Astrocyte (in vitro differentiated cells and primary cell): ENCODE data around the gene STK39.

Experiments used
- EZH2 ChIP-seq: IDR thresholded peaks from 2 replicates; pipeline ENCODE4 v1.6.1; 2012; ENCODE audit warnings: mild to moderate bottlenecking, low read length, inconsistent platforms; ENCODE audit not compliant: insufficient read depth
- TF ChIP-seq, protein P1 (sequence below): IDR thresholded peaks from 2 replicates; pipeline ENCODE4 v1.5.1; 2011; ENCODE audit warnings: low read depth, mild to moderate bottlenecking, inconsistent platforms, low read length, moderate library complexity; ENCODE audit not compliant: insufficient read depth

DNA sequence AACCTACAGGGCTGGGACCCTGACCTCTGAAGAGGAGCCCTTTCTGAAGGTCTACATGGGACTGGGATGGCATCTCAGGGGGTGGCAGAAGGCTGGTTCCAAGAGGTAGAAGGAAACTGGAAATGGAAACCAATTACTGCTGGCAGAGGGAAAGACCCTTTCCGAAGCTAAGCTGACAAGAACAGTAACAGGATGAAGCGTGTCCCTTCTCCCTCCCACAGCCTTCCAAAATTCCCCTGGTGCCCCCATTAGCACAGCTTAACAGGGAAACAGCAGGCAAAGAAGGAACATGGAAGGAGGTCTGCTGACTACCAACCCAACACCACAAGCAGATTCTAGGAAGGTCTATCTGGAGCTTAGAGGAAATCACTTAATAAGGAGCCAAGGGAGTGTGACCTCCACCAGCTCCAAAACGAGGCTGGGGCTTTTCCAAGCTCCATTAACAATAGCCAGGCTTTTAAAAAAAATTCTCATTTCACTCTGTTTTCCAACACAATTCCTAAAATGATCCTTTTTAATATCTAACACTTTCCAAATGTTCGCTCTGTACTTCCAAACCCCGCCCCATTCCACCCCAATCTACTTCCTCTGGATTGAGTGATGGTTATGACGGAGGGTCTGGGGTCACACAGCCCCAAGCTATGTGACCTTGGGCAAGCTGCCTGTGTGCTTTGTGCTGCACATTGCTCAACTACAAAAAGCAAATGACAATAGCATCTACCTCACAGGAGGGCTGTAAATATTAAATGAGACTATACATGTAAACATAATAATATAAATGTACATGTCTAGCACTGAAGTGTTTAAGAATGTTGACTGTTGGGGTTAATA, 55.2 kb downstream of the STK39 start:
- TF ChIP-seq, protein P1, sequence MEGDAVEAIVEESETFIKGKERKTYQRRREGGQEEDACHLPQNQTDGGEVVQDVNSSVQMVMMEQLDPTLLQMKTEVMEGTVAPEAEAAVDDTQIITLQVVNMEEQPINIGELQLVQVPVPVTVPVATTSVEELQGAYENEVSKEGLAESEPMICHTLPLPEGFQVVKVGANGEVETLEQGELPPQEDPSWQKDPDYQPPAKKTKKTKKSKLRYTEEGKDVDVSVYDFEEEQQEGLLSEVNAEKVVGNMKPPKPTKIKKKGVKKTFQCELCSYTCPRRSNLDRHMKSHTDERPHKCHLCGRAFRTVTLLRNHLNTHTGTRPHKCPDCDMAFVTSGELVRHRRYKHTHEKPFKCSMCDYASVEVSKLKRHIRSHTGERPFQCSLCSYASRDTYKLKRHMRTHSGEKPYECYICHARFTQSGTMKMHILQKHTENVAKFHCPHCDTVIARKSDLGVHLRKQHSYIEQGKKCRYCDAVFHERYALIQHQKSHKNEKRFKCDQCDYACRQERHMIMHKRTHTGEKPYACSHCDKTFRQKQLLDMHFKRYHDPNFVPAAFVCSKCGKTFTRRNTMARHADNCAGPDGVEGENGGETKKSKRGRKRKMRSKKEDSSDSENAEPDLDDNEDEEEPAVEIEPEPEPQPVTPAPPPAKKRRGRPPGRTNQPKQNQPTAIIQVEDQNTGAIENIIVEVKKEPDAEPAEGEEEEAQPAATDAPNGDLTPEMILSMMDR: no peak
- TF ChIP-seq EZH2: no peak
